Kidney (tissue), 14 donors: ENCODE data around the gene VSTM4. TPM values are rescaled to one million over a fixed set of nuclear protein-coding genes. Genes with fewer than 3 reads are reported as not detected.

ENCODE experiments used
- DNase-seq, 5 donors: peaks; one replicate each; pipeline ENCODE4 v3.0.0-alpha.2; 2013 to 2020
- FAIRE-seq: peaks from 2 replicates; lab custom pipeline; 2012; peaks lifted over from hg19 to GRCh38; lab: Jason Lieb, UNC
- H3K27ac ChIP-seq, 2 donors: one replicate each; pipeline ENCODE4 v1.7.0; 2013; ENCODE audit warnings: low read depth in 2 of 2, low read length in 2 of 2, inconsistent platforms in 1 of 2
- H3K27me3 ChIP-seq: one replicate; pipeline ENCODE4 v1.7.1; 2013; ENCODE audit warnings: low read length, inconsistent platforms; ENCODE audit not compliant: control insufficient read depth, insufficient read depth
- H3K36me3 ChIP-seq, 3 donors: one replicate each; pipeline versions ENCODE4 v1.7.0 to v1.7.1; 2013; ENCODE audit warnings: low read length in 3 of 3, control low read depth in 1 of 3, inconsistent platforms in 1 of 3; ENCODE audit not compliant: insufficient read depth in 3 of 3, control insufficient read depth in 2 of 3
- H3K4me1 ChIP-seq, 3 donors: one replicate each; pipeline versions ENCODE4 v1.7.0 to v1.7.1; 2013; ENCODE audit warnings: low read length in 3 of 3, inconsistent platforms in 1 of 3, low read depth in 1 of 3; ENCODE audit not compliant: control insufficient read depth in 2 of 3, insufficient read depth in 2 of 3
- H3K4me3 ChIP-seq, 3 donors: one replicate each; pipeline versions ENCODE4 v1.7.0 to v1.8.1; 2013; ENCODE audit warnings: low read length in 3 of 3, control low read depth in 1 of 3, inconsistent platforms in 1 of 3
- H3K9ac ChIP-seq, 3 donors: one replicate each; pipeline versions ENCODE4 v1.7.0 to v1.7.1; 2013; ENCODE audit warnings: low read length in 3 of 3, control low read depth in 1 of 3, inconsistent platforms in 1 of 3
- H3K9me3 ChIP-seq, 3 donors: one replicate each; pipeline versions ENCODE4 v1.7.0 to v1.7.1; 2013; ENCODE audit warnings: low read length in 3 of 3, control low read depth in 1 of 3, inconsistent platforms in 1 of 3; ENCODE audit not compliant: control insufficient read depth in 2 of 3, insufficient read depth in 1 of 3
- CTCF ChIP-seq: IDR thresholded peaks from 3 replicates; pipeline ENCODE4 v1.5.1; 2012; ENCODE audit warnings: mild to moderate bottlenecking, moderate library complexity, borderline replicate concordance; ENCODE audit not compliant: insufficient read depth; ENCODE audit errors: extremely low read depth
- intact Hi-C: fragments of 100-400 bp; cut with DNase I; formaldehyde crosslinking; loops from one replicate; pipeline ENCODE4 v1.11.1; 2022
- polyA plus RNA-seq: library from polyadenylated mRNA; stranded (reverse); fragments of 350-450 nt; fragmentation: Illumina TruSeq; extraction: RNeasy Lipid Tissue Mini Kit (QIAGEN cat#74804); gene quantifications from one replicate; pipeline ENCODE4 v1.2.3, GENCODE V29; 2014; ENCODE audit warnings: low read depth, low replicate concordance; ENCODE audit not compliant: insufficient read depth
- total RNA-seq: library from RNA; stranded (reverse); fragmentation: NEBNext Ultra II Directional; extraction: Animal tissue kit (Norgen Biotek cat#: 25700); gene quantifications from one replicate; pipeline ENCODE4 v1.2.1, GENCODE V29; 2021
- donor health status: control.
- donor health status: control.
- donor health status: control.
- donor health status: control.
- donor health status: control.
- donor health status: DM: yes; HTN: yes; CAD: no.
- donor health status: Normal renal cell carcinoma (clear cell type).

The VSTM4 gene
- total and polyA plus RNA-seq, 2 donors from 2014 or later = 7.4 to 8.5 TPM

GRCh38 chr10:48983648-48984351 lies 131.5 kb downstream of the VSTM4 start:
- peak in 3 of 5 donors; percentile 41 to 52 (median 48) for DNase-seq
- Histone ChIP-seq H3K4me1 (no peaks in the 10 kb centered on the region), H3K9me3 (no peaks in the 10 kb centered on the region), H3K4me3 (no peak overlapping the region), H3K27me3 (peaks cover 2% of the 10 kb centered on the region), H3K9ac (no peak overlapping the region), H3K27ac (no peak overlapping the region), H3K36me3 (no peaks in the 10 kb centered on the region)
- no peak for TF ChIP-seq CTCF
- intact Hi-C loops = no loop called here
- no peak for FAIRE-seq

GRCh38 chr10:48982584-48982983 lies 132.7 kb downstream of the VSTM4 start:
- DNase-seq (no peak), FAIRE-seq (no peak)
- intact Hi-C loops = no loop called here

GRCh38 chr10:48981310-48981907 lies 133.9 kb downstream of the VSTM4 start:
- no peak overlapping the region for H3K27ac ChIP-seq
- DNase-seq = peak in 4 of 5 donors; percentile 44 to 68 (median 65)
- no peaks in the 10 kb centered on the region for H3K4me1 ChIP-seq
- intact Hi-C loops = no loop called here
- H3K9me3 ChIP-seq = no peaks in the 10 kb centered on the region
- H3K27me3 ChIP-seq = peaks cover 2% of the 10 kb centered on the region
- no peak overlapping the region for H3K9ac ChIP-seq
- no peak for FAIRE-seq
- no peak overlapping the region for H3K4me3 ChIP-seq
- H3K36me3 ChIP-seq = no peaks in the 10 kb centered on the region
- TF ChIP-seq CTCF = peak; percentile 84

More at GRCh38 chr10:48982584-48982983, 132.7 kb downstream of the VSTM4 start:
- Histone ChIP-seq H3K27ac (no peak overlapping the region), H3K9me3 (no peaks in the 10 kb centered on the region), H3K4me1 (no peaks in the 10 kb centered on the region), H3K27me3 (peaks cover 2% of the 10 kb centered on the region), H3K4me3 (no peak overlapping the region), H3K36me3 (no peaks in the 10 kb centered on the region), H3K9ac (no peak overlapping the region)
- no peak for TF ChIP-seq CTCF
